Measurements from ENCODE around the gene GDI1.
"Not testable (repeated sequence)": the region's sequence is repeated elsewhere in the genome, so short reads cannot be mapped to it uniquely, and the experiment has no call there.

The GDI1 gene

GRCh38 chrX:154436983-154437752 is at the start of gene GDI1:
TSS of gene GDI1 (plus strand) at chrX:154437154. CDS start at chrX:154437255, 101 bp downstream.
- peak; percentile 77 to 84 for DNase-seq

GRCh38 chrX:154388094-154388493 is 48.9 kb upstream of the GDI1 start:
- DNase-seq, result not testable (repeated sequence)

More at GRCh38 chrX:154436983-154437752, at the start of gene GDI1:
- TF ChIP-seq GATA1 (IDR thresholded peaks at IDR 0.05; ENCODE audit: low read depth, low read length) (no peak), POLR2A (IDR thresholded peaks at IDR 0.05; ENCODE audit: low read length) (peak; percentile 27)

GRCh38 chrX:154388649-154389048 is 48.3 kb upstream of the GDI1 start:
- DNase-seq, result not testable (repeated sequence)

GRCh38 chrX:154389812-154390747 is 46.9 kb upstream of the GDI1 start:
- DNase-seq, result not testable (repeated sequence)

GRCh38 chrX:154396363-154396762 is 40.6 kb upstream of the GDI1 start:
- DNase-seq, result not testable (repeated sequence)

- TF ChIP-seq GATA1 (IDR thresholded peaks at IDR 0.05; ENCODE audit: low read depth, low read length), result no peak
- TF ChIP-seq POLR2A (IDR thresholded peaks at IDR 0.05; ENCODE audit: low read length), result no peak
- peak; percentile 74 to 76 for DNase-seq
These were observed 39.7 kb upstream of the GDI1 start for GRCh38 chrX:154396973-154397887.

- DNase-seq, result peak; percentile 96 to 97
- no peak for TF ChIP-seq GATA1 (IDR thresholded peaks at IDR 0.05; ENCODE audit: low read depth, low read length)
- peak; percentile 100 for TF ChIP-seq POLR2A (IDR thresholded peaks at IDR 0.05; ENCODE audit: low read length)
These were observed 38.9 kb upstream of the GDI1 start, which contains the start of gene RPL10 for GRCh38 chrX:154397888-154398667. TSS of gene RPL10 (plus strand) at chrX:154398377. CDS start at chrX:154398520, 143 bp downstream.

GRCh38 chrX:154398668-154399526 is 38.1 kb upstream of the GDI1 start:
- TF ChIP-seq GATA1 (IDR thresholded peaks at IDR 0.05; ENCODE audit: low read depth, low read length), result no peak
- TF ChIP-seq POLR2A (IDR thresholded peaks at IDR 0.05; ENCODE audit: low read length), result no peak
- peak; percentile 90 to 93 for DNase-seq

GRCh38 chrX:154399527-154400368 is 37.2 kb upstream of the GDI1 start:
- no peak for TF ChIP-seq POLR2A (IDR thresholded peaks at IDR 0.05; ENCODE audit: low read length)
- TF ChIP-seq GATA1 (IDR thresholded peaks at IDR 0.05; ENCODE audit: low read depth, low read length), result no peak
- DNase-seq, result peak in 1 of 2 experiments; percentile 41

- DNase-seq, result not testable (repeated sequence)
These were observed 36.6 kb upstream of the GDI1 start for GRCh38 chrX:154400369-154400817.

- peak; percentile 74 for TF ChIP-seq POLR2A (IDR thresholded peaks at IDR 0.05; ENCODE audit: low read length)
- TF ChIP-seq GATA1 (IDR thresholded peaks at IDR 0.05; ENCODE audit: low read depth, low read length), result no peak
- DNase-seq, result peak in 1 of 2 experiments; percentile 54
These were observed 35.7 kb upstream of the GDI1 start for GRCh38 chrX:154401045-154401799.
